K562 (cell line): Measurements from ENCODE around the gene CYB5R3.

Experiments used
- CHAMP1 ChIP-seq: fragments of 450-650 bp; IDR thresholded peaks from 2 replicates; pipeline ENCODE4 v1.6.1; 2016; ENCODE audit warnings: mild to moderate bottlenecking
- EZH2 ChIP-seq: IDR thresholded peaks from 2 replicates; pipeline ENCODE4 v1.6.1; 2012; ENCODE audit warnings: low read depth, mild to moderate bottlenecking, inconsistent platforms, low read length, borderline replicate concordance
- FOXJ3 ChIP-seq: sonication (generic); formaldehyde crosslinking; IDR thresholded peaks from 2 replicates; pipeline ENCODE4 v1.4.0; 2020; ENCODE audit warnings: mild to moderate bottlenecking, missing genetic modification reagents
- NR2C2 ChIP-seq, 2 experiments: fragments of 200-800 bp in 1 of 2; sonication (Bioruptor generic) in 1 of 2; sonication (generic) in 1 of 2; formaldehyde crosslinking in 1 of 2; IDR thresholded peaks; 2 replicates each; pipeline versions ENCODE4 v1.6.1 to v1.8.0; 2016 to 2022; ENCODE audit warnings: mild to moderate bottlenecking in 1 of 2, missing compliant biosample characterization in 1 of 2, missing genetic modification characterization in 1 of 2, missing genetic modification reagents in 1 of 2

- no peak for TF ChIP-seq EZH2
- TF ChIP-seq CHAMP1, result peak; percentile 21; the same call in 1 of the 2 replicates
- TF ChIP-seq FOXJ3, result peak; percentile 72
- TF ChIP-seq NR2C2 (CRISPR knock-in tag; IDR thresholded peaks at IDR 0.05), result peak; percentile 73
- peak; percentile 90 for TF ChIP-seq NR2C2 (tag; IDR thresholded peaks at IDR 0.05)
Observed at GRCh38 chr22:42615092-42615859, 33.9 kb downstream of the CYB5R3 start.
